Brain microvascular endothelial cell (primary cell): ENCODE measurements around the gene GSN.

ENCODE experiments used
- DNase-seq: peaks from one replicate; pipeline ENCODE4 v3.0.0-alpha.2; 2020
- H3K27ac ChIP-seq: fragments of 250-450 bp; sonication (Bioruptor Pico); 2 replicates; pipeline ENCODE4 v1.5.1; 2020; ENCODE audit warnings: mild to moderate bottlenecking, moderate library complexity
- H3K27me3 ChIP-seq: fragments of 250-450 bp; sonication (Bioruptor Pico); replicated peaks from 2 replicates; pipeline ENCODE4 v1.5.1; 2020; ENCODE audit warnings: mild to moderate bottlenecking
- H3K36me3 ChIP-seq: fragments of 250-450 bp; sonication (Bioruptor Pico); replicated peaks from 2 replicates; pipeline ENCODE4 v1.5.1; 2020; ENCODE audit warnings: mild to moderate bottlenecking
- H3K4me3 ChIP-seq: 2 replicates; pipeline ENCODE4 v1.5.1; 2011; ENCODE audit warnings: low read depth, mild to moderate bottlenecking, control low read depth, low read length, moderate library complexity
- in situ Hi-C: cut with HindIII; loops from 2 replicates; pipeline ENCODE4 v1.10.0; 2017; ENCODE audit warnings: low sequenced_read_pairs, low pct_ligation_motif_present
- TF ChIP-seq, protein P1 (sequence below): IDR thresholded peaks from 2 replicates; pipeline ENCODE4 v1.5.1; 2011; ENCODE audit warnings: low read depth, mild to moderate bottlenecking, moderate library complexity, low read length, control low read depth, inconsistent platforms; ENCODE audit errors: missing control alignments

The GSN gene

DNA sequence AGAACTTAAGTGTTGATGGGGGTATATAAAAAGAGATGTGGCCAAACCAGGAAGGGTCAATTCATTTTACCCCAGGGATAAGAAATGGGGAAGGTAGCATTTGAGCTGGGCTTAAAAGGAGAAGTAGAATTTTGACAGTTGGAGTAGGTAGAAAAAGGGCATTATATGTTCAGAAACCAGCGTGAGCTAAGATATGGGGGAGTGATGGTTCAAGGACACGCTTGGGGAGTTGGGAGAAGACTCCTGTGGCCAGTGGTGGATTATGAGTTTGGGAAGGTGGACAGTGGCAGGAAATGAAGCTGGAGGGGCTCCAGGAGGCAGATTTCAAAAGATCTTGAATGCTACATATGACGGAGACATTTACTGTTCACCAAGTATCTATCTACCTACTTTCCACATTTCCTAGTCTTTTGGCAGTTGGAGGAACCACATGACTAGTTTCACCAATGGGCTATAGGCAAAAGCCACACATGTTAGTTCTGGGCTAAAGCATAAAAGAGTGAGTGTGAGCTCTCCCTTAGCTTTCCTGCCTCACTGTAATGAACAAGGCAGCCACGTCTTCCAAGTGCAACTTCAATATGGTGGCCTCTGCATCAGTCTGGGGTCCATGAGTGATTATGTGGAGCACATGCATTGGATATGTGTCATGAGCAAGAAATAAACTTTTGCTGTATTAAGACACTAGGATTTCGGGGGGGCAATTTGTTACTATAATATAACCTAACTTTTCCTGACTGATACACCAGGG is 15.7 kb upstream of the GSN start:
- Histone ChIP-seq H3K36me3 (no peaks in the 10 kb centered on the region), H3K27me3 (no peaks in the 10 kb centered on the region), H3K4me3 (no peak overlapping the region), H3K27ac (no peak overlapping the region)
- DNase-seq: no peak
- TF ChIP-seq, protein P1, sequence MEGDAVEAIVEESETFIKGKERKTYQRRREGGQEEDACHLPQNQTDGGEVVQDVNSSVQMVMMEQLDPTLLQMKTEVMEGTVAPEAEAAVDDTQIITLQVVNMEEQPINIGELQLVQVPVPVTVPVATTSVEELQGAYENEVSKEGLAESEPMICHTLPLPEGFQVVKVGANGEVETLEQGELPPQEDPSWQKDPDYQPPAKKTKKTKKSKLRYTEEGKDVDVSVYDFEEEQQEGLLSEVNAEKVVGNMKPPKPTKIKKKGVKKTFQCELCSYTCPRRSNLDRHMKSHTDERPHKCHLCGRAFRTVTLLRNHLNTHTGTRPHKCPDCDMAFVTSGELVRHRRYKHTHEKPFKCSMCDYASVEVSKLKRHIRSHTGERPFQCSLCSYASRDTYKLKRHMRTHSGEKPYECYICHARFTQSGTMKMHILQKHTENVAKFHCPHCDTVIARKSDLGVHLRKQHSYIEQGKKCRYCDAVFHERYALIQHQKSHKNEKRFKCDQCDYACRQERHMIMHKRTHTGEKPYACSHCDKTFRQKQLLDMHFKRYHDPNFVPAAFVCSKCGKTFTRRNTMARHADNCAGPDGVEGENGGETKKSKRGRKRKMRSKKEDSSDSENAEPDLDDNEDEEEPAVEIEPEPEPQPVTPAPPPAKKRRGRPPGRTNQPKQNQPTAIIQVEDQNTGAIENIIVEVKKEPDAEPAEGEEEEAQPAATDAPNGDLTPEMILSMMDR: no peak
- in situ Hi-C loops: no loop called here

DNA sequence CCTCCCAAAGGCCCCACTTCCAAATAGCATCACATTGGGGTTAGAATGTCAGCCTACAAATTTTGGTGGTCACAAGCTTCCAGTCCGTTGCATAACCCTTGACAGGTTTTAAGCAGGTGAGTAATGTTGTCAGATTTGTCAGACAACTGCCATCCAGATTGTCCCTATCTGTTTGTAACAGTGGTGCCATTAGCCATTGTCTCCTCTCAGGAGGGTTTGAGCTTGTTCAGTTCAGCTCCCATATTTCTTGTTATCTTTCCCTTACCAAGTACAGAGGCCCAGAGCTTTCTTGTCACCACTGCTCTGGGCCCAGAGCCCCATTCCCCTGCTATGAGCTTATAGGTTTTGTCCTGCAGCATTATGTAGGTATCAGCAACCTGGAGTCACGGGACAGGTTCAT is 14.8 kb upstream of the GSN start:
- in situ Hi-C loops: no loop called here
- no peak overlapping the region for H3K4me3 ChIP-seq
- no peaks in the 10 kb centered on the region for H3K27me3 ChIP-seq
- TF ChIP-seq, protein P1: no peak
- no peak overlapping the region for H3K27ac ChIP-seq
- no peak for DNase-seq
- no peaks in the 10 kb centered on the region for H3K36me3 ChIP-seq

DNA sequence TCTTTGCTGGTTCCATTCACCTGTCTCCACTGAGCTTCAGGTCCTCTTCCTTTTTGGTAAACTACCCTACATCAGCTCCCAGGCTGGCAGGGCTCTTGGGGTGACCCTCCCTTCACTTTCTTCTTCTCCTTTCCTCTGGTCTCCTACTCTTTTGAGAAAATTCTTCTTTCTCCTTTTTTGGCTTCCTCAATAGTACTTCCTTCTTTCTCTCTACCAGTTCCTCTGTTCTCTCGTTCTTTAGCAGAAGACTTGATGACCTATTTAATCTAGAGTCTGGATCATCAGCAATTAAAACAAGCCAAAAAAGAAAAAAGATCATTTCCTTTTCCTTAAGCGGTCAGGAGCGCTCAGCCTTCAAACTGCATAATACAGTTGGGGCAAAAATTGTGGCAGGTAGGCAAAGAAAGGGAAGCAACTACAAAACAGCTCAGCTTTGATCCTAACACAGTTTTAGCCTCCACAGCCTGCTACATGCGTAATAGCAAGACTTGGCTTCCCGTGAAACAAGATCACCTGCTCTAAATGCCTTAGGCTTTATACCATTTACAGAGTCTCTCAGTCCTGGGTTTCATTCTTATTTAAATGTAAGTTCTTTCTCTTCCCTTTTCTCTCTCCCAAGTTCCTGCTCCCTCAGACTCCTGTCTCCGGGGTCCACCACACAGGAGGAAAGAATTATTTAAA is 14.0 kb upstream of the GSN start:
- Histone ChIP-seq H3K27me3 (no peaks in the 10 kb centered on the region), H3K4me3 (no peak overlapping the region), H3K36me3 (no peaks in the 10 kb centered on the region), H3K27ac (no peak overlapping the region)
- no peak for DNase-seq
- in situ Hi-C loops: no loop called here
- TF ChIP-seq, protein P1: no peak

- H3K4me3 ChIP-seq: no peak overlapping the region
- no peaks in the 10 kb centered on the region for H3K27me3 ChIP-seq
- no peak overlapping the region for H3K27ac ChIP-seq
- no peaks in the 10 kb centered on the region for H3K36me3 ChIP-seq
- TF ChIP-seq, protein P1: no peak
- in situ Hi-C loops: no loop called here
- no peak for DNase-seq
Observed at GRCh38 chr9:121259498-121259897, 8.5 kb upstream of the GSN start.

DNA sequence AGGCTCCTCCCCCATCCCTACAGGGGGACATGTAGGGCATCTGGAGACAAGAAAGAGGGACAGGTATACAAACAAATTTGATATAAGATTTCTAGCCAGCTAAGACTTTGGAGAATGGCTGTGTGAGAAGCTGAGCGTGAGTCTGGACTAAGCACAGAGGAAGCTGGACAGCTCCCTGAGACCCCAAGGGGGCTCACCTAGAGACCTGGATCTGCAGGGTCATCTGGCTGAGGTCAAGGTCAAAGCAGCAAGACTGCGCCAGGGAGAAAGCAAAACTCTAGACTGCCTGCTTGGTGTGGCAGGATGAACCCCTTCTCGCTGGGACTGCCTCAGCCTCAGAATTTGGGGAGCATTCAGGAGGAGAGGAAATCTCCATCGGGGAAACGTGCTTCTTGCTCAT is 8.0 kb upstream of the GSN start:
- H3K27me3 ChIP-seq: no peaks in the 10 kb centered on the region
- TF ChIP-seq, protein P1: no peak
- no peak for DNase-seq
- H3K36me3 ChIP-seq: no peaks in the 10 kb centered on the region
- no peak overlapping the region for H3K27ac ChIP-seq
- H3K4me3 ChIP-seq: no peak overlapping the region
- in situ Hi-C loops: no loop called here
